Erythroblast (primary cell): ENCODE data around the gene SENP3.

Experiments used
- GATA1 ChIP-seq: IDR thresholded peaks from 2 replicates; pipeline ENCODE4 v1.6.1; 2011; ENCODE audit warnings: low read depth, mild to moderate bottlenecking, control low read depth, low read length, moderate library complexity
- POLR2A ChIP-seq: IDR thresholded peaks from 2 replicates; pipeline ENCODE4 v1.6.1; 2011; ENCODE audit warnings: mild to moderate bottlenecking, low read length

- TF ChIP-seq POLR2A (no peak), GATA1 (no peak)
These were observed 617 bp upstream of the SENP3 start for GRCh38 chr17:7561028-7561575.
